ENCODE measurements around the gene UCHL1.
"Not testable (repeated sequence)": the region's sequence is repeated elsewhere in the genome, so short reads cannot be mapped to it uniquely, and the experiment has no call there.

Gene UCHL1

DNA sequence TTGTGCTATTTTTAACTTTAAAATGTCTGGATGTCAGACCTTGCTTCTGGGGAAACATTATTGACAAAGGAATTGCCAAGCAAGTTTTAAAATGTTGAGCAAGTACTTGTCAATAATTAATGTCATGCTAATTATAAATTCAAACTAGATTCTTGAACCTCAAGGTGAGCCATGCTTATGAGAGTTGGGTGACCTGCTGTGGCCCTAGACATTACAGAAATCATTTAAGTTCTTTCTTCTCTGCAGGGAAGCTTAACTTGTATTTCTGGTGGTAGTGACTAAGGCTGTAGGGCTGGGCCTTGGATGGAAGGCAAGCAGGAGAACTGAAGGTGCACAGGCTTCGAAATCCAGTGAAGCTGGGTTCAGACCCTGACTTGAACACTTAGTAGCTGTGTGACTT, 14.8 kb upstream of the UCHL1 start:
- DNase-seq, result no peak

DNA sequence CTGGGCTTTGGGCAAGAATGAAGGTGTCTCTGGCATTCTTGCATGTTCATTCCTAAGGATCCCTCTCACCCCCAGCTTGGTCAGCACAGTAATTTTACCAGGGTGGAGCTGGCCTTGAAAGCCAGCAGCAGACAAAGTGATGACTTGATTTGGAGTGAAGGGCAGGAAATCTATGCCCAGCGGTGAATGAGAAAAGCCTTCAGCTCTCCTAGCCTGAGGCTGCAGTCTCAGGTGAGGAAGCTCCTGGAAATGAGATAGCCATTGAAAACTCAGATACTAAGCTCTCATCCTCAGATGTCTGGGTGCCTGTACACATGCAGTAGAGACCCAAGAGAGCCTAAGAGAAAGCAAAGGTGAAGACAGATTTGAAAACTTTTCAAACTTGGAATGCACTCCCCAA, 10.7 kb upstream of the UCHL1 start:
- DNase-seq, result no peak

- DNase-seq, result peak; percentile 39
These were observed 493 bp upstream of the UCHL1 start for GRCh38 chr4:41256131-41256739.

GRCh38 chr4:41257257-41257901, 651 bp downstream of the UCHL1 start:
- DNase-seq, result peak; percentile 74

DNA sequence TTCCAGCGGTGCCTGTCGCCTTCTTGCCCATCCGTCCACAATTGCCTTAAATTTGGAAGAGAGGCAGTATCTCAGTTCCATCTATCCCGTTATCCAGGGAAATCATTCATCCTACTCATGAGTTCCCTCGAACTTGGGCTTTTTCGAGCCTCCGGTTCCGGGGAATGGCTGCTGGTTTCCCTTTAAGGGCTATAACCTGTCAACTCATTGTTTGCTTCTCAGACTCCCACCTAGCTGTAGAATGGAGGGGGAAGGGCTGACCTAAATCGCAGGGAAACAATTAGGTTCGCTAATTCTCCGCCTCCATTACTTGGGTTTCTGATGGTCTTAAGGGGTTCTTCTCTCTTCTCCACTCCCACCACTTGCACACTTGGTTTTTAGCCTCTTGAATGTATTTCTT, 1.2 kb downstream of the UCHL1 start:
- DNase-seq, result no peak

GRCh38 chr4:41258783-41259182, 2.1 kb downstream of the UCHL1 start:
- peak; percentile 41 for DNase-seq

- no peak for DNase-seq
These were observed 3.5 kb downstream of the UCHL1 start for GRCh38 chr4:41260116-41260733.

- no peak for DNase-seq
These were observed 5.5 kb downstream of the UCHL1 start for GRCh38 chr4:41262198-41262597.

DNA sequence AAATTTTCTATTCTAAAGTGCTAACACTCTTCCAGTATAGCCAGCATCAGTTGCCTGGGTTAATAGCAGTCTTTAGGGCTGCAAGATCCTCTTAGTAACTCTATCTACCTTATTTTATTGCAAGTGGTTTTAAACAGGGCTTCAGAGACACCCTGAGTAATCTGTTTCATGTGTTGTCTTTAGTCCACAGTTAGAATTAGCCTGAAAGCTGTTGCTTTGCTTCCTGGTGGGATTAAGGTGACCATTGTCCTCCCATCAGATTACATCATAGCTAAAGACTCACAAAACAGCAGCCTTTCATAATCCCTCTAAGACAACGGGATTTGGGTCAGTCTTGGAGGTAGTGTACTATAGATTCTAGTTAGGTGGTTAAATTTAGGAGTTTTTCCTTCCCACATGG, 7.5 kb downstream of the UCHL1 start:
- no peak for DNase-seq

DNA sequence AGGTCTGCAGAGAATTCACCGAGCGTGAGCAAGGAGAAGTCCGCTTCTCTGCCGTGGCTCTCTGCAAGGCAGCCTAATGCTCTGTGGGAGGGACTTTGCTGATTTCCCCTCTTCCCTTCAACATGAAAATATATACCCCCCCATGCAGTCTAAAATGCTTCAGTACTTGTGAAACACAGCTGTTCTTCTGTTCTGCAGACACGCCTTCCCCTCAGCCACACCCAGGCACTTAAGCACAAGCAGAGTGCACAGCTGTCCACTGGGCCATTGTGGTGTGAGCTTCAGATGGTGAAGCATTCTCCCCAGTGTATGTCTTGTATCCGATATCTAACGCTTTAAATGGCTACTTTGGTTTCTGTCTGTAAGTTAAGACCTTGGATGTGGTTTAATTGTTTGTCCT, 11.3 kb downstream of the UCHL1 start:
- no peak for DNase-seq

- no peak for DNase-seq
These were observed 12.2 kb downstream of the UCHL1 start for GRCh38 chr4:41268721-41269517.

- no peak for DNase-seq
These were observed 13.0 kb downstream of the UCHL1 start for GRCh38 chr4:41269682-41270081.

GRCh38 chr4:41275931-41276330, 19.2 kb downstream of the UCHL1 start:
- DNase-seq, result not testable (repeated sequence)

DNA sequence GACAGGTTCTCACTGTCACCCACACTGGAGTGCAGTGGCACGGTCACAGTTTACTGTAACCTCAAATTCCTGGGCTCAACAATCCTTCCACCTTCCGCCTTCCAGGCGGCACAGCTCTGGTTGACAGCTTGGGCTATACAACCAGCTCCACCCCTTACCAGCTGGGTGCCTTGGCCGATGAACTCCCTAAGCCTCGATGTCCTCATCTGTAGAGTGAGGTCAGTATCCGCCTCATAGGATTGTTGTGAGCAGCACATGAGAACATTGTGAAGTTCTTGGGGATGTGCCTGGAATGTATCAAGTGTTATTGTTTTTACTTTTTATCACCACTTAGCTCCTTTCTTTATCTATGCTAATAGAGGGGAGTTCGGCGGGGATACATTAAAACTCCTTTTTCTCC, 23.3 kb downstream of the UCHL1 start:
- no peak for DNase-seq

- peak; percentile 55 for DNase-seq
These were observed 24.4 kb downstream of the UCHL1 start for GRCh38 chr4:41281038-41281634.

DNA sequence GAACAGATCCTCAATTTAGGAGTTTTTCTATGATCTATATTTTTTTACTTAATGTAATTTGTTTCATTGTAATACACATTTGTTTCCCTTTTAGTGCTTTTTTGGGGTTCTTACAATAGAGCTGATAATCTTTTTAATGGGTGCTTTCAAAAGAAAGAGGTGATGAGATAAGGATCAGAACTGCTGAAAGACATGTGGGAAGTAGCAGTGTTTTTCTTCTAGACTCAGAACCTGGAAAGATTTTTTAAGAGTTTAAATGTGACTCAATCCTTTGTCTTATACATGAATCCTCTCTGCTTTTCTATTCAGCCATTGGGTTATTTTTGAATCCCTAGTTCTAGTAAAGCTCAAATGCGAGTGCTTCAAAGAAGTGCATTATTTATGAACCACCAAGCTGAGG, 25.6 kb downstream of the UCHL1 start:
- no peak for DNase-seq

DNA sequence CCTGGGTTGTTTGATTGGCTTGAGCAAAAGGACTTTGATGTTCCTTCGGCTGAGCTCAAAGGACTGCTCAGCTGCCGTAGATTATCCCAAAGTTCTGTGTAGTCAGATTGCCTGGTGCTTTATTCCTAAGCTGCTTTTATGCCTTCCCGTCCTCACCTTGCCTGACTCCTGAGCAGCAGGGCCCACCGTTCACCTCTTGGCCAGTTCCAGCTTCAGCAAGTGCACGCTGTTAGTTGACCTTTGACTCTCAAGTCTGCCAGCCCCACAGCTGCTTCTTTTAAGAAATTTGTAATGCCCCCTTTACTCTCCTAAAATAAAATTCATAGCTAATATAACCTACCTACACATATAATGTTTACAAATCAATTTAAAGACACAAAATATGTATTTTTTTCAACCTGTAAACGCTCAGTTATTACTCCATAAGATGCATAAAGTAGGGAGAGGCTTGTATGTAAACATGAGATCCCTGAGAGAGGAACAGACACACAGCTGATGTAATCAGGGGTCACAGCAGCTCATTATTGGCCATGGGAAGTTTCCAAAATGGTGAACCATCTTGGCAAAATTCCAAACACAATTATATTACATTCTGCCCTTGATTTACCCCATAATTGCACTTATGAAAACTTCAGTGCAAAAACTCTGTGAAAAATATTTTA, 28.6 kb downstream of the UCHL1 start:
- DNase-seq, result no peak

DNA sequence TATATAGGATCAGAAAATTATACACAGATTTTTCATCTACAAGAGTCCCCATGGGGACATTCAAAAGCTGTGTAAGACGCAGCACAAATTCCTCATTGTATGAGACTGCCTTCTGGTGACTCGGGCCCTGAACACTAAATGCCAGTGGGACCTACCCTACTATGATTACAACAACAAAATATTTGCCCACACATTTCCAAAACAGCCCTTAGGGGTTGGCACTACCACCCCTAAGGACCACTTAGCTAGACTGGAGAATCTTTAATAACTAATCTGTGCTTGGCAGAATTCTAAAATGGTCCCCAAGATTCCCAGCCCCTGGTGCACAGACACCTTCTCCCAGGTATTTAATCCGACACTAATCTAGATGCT, 29.1 kb downstream of the UCHL1 start:
- no peak for DNase-seq

DNA sequence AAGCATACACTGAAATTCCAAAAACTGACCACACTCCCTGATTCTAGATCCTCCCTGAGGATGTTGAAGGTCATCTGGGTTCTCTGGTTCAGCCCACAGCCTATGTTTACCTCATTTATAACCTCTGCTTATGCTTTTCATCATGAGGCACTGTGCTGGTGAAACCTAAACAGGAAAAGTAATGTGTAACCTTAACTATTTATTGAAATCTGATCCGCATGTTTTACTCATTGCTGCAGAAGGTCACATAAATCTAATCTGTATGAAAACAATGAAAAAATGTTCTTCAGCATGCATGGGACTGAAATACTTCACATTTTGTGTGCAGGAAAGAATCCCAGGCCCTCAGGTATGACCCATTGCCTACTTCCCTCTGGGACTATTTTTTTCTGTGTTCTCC, 30.3 kb downstream of the UCHL1 start:
- peak; percentile 16 for DNase-seq

- DNase-seq, result no peak
These were observed 31.1 kb downstream of the UCHL1 start for GRCh38 chr4:41287852-41288251.

DNA sequence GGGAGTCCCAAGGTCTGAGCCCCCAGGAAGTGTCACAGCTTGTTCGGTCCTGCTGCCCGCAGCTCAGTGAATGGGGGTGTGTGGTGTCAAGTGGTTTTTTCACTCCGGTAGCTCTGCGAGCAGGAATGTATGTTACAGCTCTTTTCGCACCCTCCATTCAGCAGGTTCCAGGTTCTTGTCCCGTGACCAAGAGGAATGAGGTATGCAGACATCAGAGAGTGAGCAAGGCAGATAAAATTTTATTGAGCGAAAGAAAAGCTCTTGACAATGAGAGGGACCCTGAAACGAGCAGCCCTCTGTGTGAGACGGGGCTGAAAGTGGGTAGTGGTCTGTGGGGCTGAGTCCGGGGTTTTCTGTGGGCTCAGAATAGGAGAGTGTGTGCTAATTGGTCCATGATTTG, 31.5 kb downstream of the UCHL1 start:
- DNase-seq, result no peak

DNA sequence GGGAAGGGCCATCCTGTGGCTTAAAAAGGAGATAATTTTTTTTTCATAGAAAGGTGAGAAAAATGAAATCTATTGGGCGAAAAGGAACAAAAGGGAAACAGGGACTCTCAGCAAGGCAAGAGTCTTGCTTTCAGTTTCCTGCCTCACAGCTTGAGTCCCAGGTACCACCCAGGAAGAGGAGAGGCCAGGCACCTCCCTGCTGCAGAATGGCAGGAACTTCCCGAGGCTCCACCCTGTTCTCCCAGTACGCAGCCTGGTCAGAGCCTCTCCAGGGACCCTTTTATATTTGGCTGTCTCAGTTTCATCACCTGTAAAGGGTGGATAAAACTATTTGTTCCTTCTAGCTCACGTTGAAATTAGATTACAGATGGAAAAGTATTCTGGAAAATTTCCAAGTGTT, 33.8 kb downstream of the UCHL1 start:
- DNase-seq, result no peak
